Peyer's patch (tissue), 4 donors: ENCODE measurements around the gene PHF21B.

Experiments used
- POLR2A ChIP-seq, 2 donors: fragments of 450-650 bp; IDR thresholded peaks; one replicate each; pipeline ENCODE4 v1.5.1; 2017; ENCODE audit warnings: antibody characterized with exemption in 2 of 2, mild to moderate bottlenecking in 2 of 2, moderate library complexity in 2 of 2
- TF ChIP-seq, protein P1 (sequence below), 6 experiments: fragments of 450-650 bp in 4 of 6; fragments of 200-600 bp in 2 of 6; sonication (generic) in 1 of 6; IDR thresholded peaks; one replicate each; pipeline ENCODE4 v1.5.1; 2017 to 2019; ENCODE audit warnings: antibody characterized with exemption in 6 of 6, mild to moderate bottlenecking in 3 of 6, moderate library complexity in 1 of 6

- TF ChIP-seq, protein P1, sequence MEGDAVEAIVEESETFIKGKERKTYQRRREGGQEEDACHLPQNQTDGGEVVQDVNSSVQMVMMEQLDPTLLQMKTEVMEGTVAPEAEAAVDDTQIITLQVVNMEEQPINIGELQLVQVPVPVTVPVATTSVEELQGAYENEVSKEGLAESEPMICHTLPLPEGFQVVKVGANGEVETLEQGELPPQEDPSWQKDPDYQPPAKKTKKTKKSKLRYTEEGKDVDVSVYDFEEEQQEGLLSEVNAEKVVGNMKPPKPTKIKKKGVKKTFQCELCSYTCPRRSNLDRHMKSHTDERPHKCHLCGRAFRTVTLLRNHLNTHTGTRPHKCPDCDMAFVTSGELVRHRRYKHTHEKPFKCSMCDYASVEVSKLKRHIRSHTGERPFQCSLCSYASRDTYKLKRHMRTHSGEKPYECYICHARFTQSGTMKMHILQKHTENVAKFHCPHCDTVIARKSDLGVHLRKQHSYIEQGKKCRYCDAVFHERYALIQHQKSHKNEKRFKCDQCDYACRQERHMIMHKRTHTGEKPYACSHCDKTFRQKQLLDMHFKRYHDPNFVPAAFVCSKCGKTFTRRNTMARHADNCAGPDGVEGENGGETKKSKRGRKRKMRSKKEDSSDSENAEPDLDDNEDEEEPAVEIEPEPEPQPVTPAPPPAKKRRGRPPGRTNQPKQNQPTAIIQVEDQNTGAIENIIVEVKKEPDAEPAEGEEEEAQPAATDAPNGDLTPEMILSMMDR (IDR thresholded peaks at IDR 0.05), result no peak
- no peak for TF ChIP-seq POLR2A (IDR thresholded peaks at IDR 0.05)
These were observed 79.6 kb downstream of the PHF21B start for GRCh38 chr22:44930016-44930710.
